HEK293 (cell line): Measurements from ENCODE around the gene NEK7.

Experiments
- CTCF ChIA-PET: fragments of 350-600 bp; formaldehyde crosslinking; extraction: SDS; loops from one replicate; lab custom pipeline; 2021; ENCODE audit warnings: antibody characterized with exemption; lab: Yijun Ruan, JAX
- POLR2A ChIA-PET: fragments of 300-600 bp; formaldehyde crosslinking; extraction: SDS; loops from one replicate; lab custom pipeline; 2020; ENCODE audit warnings: antibody characterized with exemption, inconsistent platforms; lab: Yijun Ruan, JAX
- H3K27ac ChIP-seq: fragments of 200-500 bp; sonication (Bioruptor generic); 2 replicates; pipeline ENCODE4 v1.5.1; 2014; ENCODE audit warnings: low read depth, low read length, control low read depth, inconsistent platforms; ENCODE audit errors: extremely low read depth
- H3K36me3 ChIP-seq, 2 experiments: fragments of 200-500 bp in 1 of 2; sonication (Bioruptor generic) in 1 of 2; 1 replicate in 1 of 2; 2 replicates in 1 of 2; pipeline ENCODE4 v1.5.1; 2014 to 2017; ENCODE audit warnings: inconsistent platforms in 2 of 2, low read length in 2 of 2; ENCODE audit not compliant: control insufficient read depth in 2 of 2, insufficient read depth in 1 of 2
- H3K4me1 ChIP-seq: fragments of 200-500 bp; sonication (Bioruptor generic); 2 replicates; pipeline ENCODE4 v1.5.1; 2014; ENCODE audit warnings: mild to moderate bottlenecking, low read length, inconsistent platforms; ENCODE audit not compliant: control insufficient read depth, insufficient read depth
- H3K4me3 ChIP-seq: 2 replicates; pipeline ENCODE4 v1.5.1; 2011; ENCODE audit warnings: low read depth, mild to moderate bottlenecking, control low read depth, low read length, moderate library complexity
- H3K9me3 ChIP-seq: fragments of 200-500 bp; sonication (Bioruptor generic); 2 replicates; pipeline ENCODE4 v1.5.1; 2014; ENCODE audit warnings: low read depth, low read length, inconsistent platforms; ENCODE audit not compliant: control insufficient read depth, insufficient read depth
- GLIS2 ChIP-seq: fragments of 450-650 bp; formaldehyde crosslinking; IDR thresholded peaks from 2 replicates; pipeline ENCODE4 v1.5.1; 2016; ENCODE audit warnings: missing biosample characterization, missing genetic modification characterization
- HOXC10 ChIP-seq: sonication (generic); formaldehyde crosslinking; IDR thresholded peaks from 2 replicates; pipeline ENCODE4 v1.8.1; 2023; ENCODE audit warnings: mild to moderate bottlenecking, missing genetic modification reagents
- KLF7 ChIP-seq: fragments of 450-650 bp; formaldehyde crosslinking; IDR thresholded peaks from 2 replicates; pipeline ENCODE4 v1.5.1; 2016; ENCODE audit warnings: missing biosample characterization, missing genetic modification characterization, borderline replicate concordance
- SCRT1 ChIP-seq: fragments of 450-650 bp; formaldehyde crosslinking; IDR thresholded peaks from 2 replicates; pipeline ENCODE4 v1.5.1; 2016; ENCODE audit warnings: missing biosample characterization, missing genetic modification characterization, borderline replicate concordance
- SP3 ChIP-seq: fragments of 450-650 bp; formaldehyde crosslinking; IDR thresholded peaks from 2 replicates; pipeline ENCODE4 v1.5.1; 2016; ENCODE audit warnings: missing biosample characterization, missing genetic modification characterization
- SP7 ChIP-seq: fragments of 450-650 bp; formaldehyde crosslinking; IDR thresholded peaks from 2 replicates; pipeline ENCODE4 v1.5.1; 2016; ENCODE audit warnings: missing biosample characterization, missing genetic modification characterization
- TCF7L2 ChIP-seq: IDR thresholded peaks from 2 replicates; pipeline ENCODE4 v1.6.1; 2011; ENCODE audit warnings: low read depth, mild to moderate bottlenecking, inconsistent platforms, low read length, moderate library complexity, borderline replicate concordance
- ZBTB17 ChIP-seq: fragments of 450-650 bp; formaldehyde crosslinking; IDR thresholded peaks from 2 replicates; pipeline ENCODE4 v1.5.1; 2016; ENCODE audit warnings: missing biosample characterization, missing genetic modification characterization
- ZBTB21 ChIP-seq: fragments of 450-650 bp; formaldehyde crosslinking; IDR thresholded peaks from 2 replicates; pipeline ENCODE4 v1.5.1; 2017; ENCODE audit warnings: missing biosample characterization, missing genetic modification characterization
- ZFHX2 ChIP-seq: fragments of 450-650 bp; formaldehyde crosslinking; conservative IDR thresholded peaks from 2 replicates; pipeline ENCODE4 v1.5.1; 2016; ENCODE audit warnings: missing biosample characterization, missing genetic modification characterization
- ZNF114 ChIP-seq: fragments of 450-650 bp; formaldehyde crosslinking; IDR thresholded peaks from 2 replicates; pipeline ENCODE4 v1.5.0; 2017; ENCODE audit warnings: missing biosample characterization, missing genetic modification characterization
- ZNF121 ChIP-seq: fragments of 450-650 bp; formaldehyde crosslinking; IDR thresholded peaks from 2 replicates; pipeline ENCODE4 v1.5.1; 2016; ENCODE audit warnings: missing biosample characterization, missing genetic modification characterization
- ZNF175 ChIP-seq: fragments of 450-650 bp; formaldehyde crosslinking; IDR thresholded peaks from 2 replicates; pipeline ENCODE4 v1.5.1; 2016; ENCODE audit warnings: missing biosample characterization, missing genetic modification characterization
- ZNF184 ChIP-seq: fragments of 450-650 bp; IDR thresholded peaks from 2 replicates; pipeline ENCODE4 v1.5.1; 2018; ENCODE audit warnings: missing biosample characterization, mild to moderate bottlenecking, missing genetic modification characterization
- ZNF391 ChIP-seq: fragments of 450-650 bp; formaldehyde crosslinking; IDR thresholded peaks from 2 replicates; pipeline ENCODE4 v1.5.1; 2016; ENCODE audit warnings: low read depth, missing biosample characterization, missing genetic modification characterization, borderline replicate concordance
- ZNF501 ChIP-seq: fragments of 450-650 bp; formaldehyde crosslinking; IDR thresholded peaks from 2 replicates; pipeline ENCODE4 v1.5.1; 2016; ENCODE audit warnings: missing biosample characterization, missing genetic modification characterization
- ZNF561 ChIP-seq: fragments of 450-650 bp; IDR thresholded peaks from 2 replicates; pipeline ENCODE4 v1.5.1; 2018; ENCODE audit warnings: missing biosample characterization, missing genetic modification characterization, borderline replicate concordance
- ZNF626 ChIP-seq: fragments of 450-650 bp; sonication (Bioruptor Pico); formaldehyde crosslinking; IDR thresholded peaks from 2 replicates; pipeline ENCODE4 v1.5.1; 2018; ENCODE audit warnings: missing biosample characterization, missing genetic modification characterization, inconsistent platforms
- ZNF629 ChIP-seq: fragments of 450-650 bp; formaldehyde crosslinking; IDR thresholded peaks from 2 replicates; pipeline ENCODE4 v1.5.1; 2017; ENCODE audit warnings: missing biosample characterization, missing genetic modification characterization
- ZNF677 ChIP-seq: fragments of 450-650 bp; IDR thresholded peaks from 2 replicates; pipeline ENCODE4 v1.5.0; 2018; ENCODE audit warnings: missing biosample characterization, mild to moderate bottlenecking, missing genetic modification characterization, moderate library complexity
- ZNF777 ChIP-seq: fragments of 450-650 bp; formaldehyde crosslinking; IDR thresholded peaks from 2 replicates; pipeline ENCODE4 v1.5.1; 2017; ENCODE audit warnings: missing biosample characterization, missing genetic modification characterization, borderline replicate concordance
- ZNF843 ChIP-seq: fragments of 450-650 bp; formaldehyde crosslinking; IDR thresholded peaks from 2 replicates; pipeline ENCODE4 v1.5.1; 2016; ENCODE audit warnings: missing biosample characterization, missing genetic modification characterization
- TF ChIP-seq, protein P1 (sequence below): fragments of 450-650 bp; formaldehyde crosslinking; IDR thresholded peaks from 2 replicates; pipeline ENCODE4 v1.5.1; 2016; ENCODE audit warnings: missing biosample characterization, missing genetic modification characterization, borderline replicate concordance
- TF ChIP-seq, protein P2 (sequence below): sonication (generic); formaldehyde crosslinking; IDR thresholded peaks from 2 replicates; pipeline ENCODE4 v1.8.1; 2022; ENCODE audit warnings: mild to moderate bottlenecking, moderate library complexity, missing genetic modification reagents
- TF ChIP-seq, protein P3 (sequence below): fragments of 450-650 bp; formaldehyde crosslinking; IDR thresholded peaks from 2 replicates; pipeline ENCODE4 v1.5.1; 2017; ENCODE audit warnings: missing biosample characterization, missing genetic modification characterization

The NEK7 gene

DNA sequence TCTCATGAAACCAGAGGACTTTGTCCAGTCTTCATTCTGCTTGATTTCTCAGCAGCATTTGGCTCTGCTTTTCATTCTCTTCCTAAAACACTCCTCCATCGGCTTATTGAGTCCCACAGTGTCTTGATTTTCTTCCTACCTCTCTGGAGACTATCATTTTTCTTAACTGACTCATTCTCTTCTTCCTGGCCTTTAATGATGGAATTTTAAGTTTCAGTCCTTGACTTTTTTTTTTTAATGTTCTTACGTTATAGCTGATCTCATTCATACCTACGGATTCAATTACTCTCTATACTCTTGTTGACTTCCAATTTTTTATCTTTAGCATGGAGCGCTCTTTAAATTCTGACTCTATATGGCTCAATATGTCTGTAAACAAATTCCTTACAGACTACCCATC is 111.1 kb downstream of the NEK7 start:
- POLR2A ChIA-PET, result no interaction called here

GRCh38 chr1:198268784-198269645 is 112.2 kb downstream of the NEK7 start:
- Histone ChIP-seq H3K27ac (no peak overlapping the region), H3K9me3 (no peaks in the 10 kb centered on the region), H3K4me3 (no peak overlapping the region), H3K36me3 (peaks cover 0 to 8% of the 10 kb centered on the region in 2 experiments; a peak in 1 of 3 replicates), H3K4me1 (peaks cover 3% of the 10 kb centered on the region; the same call in 1 of the 2 replicates)
- CTCF ChIA-PET, result interaction anchor here (0.7 kb wide), 1 partner anchor 22 kb away, joined by 3 read pairs; no protein-coding TSS in a partner anchor
- TF ChIP-seq SP7 (no peak), ZNF629 (no peak), ZNF184 (no peak), ZNF121 (no peak), ZNF391 (tag by site-specific recombination) (no peak), HOXC10 (CRISPR knock-in tag) (no peak), SP3 (tag by site-specific recombination) (no peak), ZNF677 (tag by site-specific recombination) (no peak), ZNF114 (no peak)
- POLR2A ChIA-PET, result no interaction called here

More for the DNA sequence above, 111.1 kb downstream of the NEK7 start:
- Histone ChIP-seq H3K4me1 (peaks cover 3% of the 10 kb centered on the region; the same call in 1 of the 2 replicates), H3K4me3 (no peak overlapping the region), H3K9me3 (no peaks in the 10 kb centered on the region), H3K27ac (no peak overlapping the region), H3K36me3 (peaks cover 0 to 8% of the 10 kb centered on the region in 2 experiments; a peak in 1 of 3 replicates)
- TF ChIP-seq ZNF843 (tag by site-specific recombination) (no peak), SCRT1 (tag by site-specific recombination) (no peak), ZBTB21 (tag by site-specific recombination) (no peak), KLF7 (tag by site-specific recombination) (no peak), ZNF175 (no peak), GLIS2 (tag by site-specific recombination) (no peak), ZFHX2 (tag by site-specific recombination) (no peak), TCF7L2 (no peak), ZNF561 (tag by site-specific recombination) (no peak), ZNF777 (tag by site-specific recombination) (no peak), ZBTB17 (no peak), ZNF501 (tag by site-specific recombination) (no peak), ZNF626 (no peak)
- TF ChIP-seq, protein P1, sequence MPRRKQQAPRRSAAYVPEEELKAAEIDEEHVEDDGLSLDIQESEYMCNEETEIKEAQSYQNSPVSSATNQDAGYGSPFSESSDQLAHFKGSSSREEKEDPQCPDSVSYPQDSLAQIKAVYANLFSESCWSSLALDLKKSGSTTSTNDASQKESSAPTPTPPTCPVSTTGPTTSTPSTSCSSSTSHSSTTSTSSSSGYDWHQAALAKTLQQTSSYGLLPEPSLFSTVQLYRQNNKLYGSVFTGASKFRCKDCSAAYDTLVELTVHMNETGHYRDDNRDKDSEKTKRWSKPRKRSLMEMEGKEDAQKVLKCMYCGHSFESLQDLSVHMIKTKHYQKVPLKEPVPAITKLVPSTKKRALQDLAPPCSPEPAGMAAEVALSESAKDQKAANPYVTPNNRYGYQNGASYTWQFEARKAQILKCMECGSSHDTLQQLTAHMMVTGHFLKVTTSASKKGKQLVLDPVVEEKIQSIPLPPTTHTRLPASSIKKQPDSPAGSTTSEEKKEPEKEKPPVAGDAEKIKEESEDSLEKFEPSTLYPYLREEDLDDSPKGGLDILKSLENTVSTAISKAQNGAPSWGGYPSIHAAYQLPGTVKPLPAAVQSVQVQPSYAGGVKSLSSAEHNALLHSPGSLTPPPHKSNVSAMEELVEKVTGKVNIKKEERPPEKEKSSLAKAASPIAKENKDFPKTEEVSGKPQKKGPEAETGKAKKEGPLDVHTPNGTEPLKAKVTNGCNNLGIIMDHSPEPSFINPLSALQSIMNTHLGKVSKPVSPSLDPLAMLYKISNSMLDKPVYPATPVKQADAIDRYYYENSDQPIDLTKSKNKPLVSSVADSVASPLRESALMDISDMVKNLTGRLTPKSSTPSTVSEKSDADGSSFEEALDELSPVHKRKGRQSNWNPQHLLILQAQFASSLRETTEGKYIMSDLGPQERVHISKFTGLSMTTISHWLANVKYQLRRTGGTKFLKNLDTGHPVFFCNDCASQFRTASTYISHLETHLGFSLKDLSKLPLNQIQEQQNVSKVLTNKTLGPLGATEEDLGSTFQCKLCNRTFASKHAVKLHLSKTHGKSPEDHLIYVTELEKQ (tag by site-specific recombination), result no peak
- TF ChIP-seq, protein P2, sequence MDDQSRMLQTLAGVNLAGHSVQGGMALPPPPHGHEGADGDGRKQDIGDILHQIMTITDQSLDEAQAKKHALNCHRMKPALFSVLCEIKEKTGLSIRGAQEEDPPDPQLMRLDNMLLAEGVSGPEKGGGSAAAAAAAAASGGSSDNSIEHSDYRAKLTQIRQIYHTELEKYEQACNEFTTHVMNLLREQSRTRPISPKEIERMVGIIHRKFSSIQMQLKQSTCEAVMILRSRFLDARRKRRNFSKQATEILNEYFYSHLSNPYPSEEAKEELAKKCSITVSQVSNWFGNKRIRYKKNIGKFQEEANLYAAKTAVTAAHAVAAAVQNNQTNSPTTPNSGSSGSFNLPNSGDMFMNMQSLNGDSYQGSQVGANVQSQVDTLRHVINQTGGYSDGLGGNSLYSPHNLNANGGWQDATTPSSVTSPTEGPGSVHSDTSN, result no peak
- TF ChIP-seq, protein P3, sequence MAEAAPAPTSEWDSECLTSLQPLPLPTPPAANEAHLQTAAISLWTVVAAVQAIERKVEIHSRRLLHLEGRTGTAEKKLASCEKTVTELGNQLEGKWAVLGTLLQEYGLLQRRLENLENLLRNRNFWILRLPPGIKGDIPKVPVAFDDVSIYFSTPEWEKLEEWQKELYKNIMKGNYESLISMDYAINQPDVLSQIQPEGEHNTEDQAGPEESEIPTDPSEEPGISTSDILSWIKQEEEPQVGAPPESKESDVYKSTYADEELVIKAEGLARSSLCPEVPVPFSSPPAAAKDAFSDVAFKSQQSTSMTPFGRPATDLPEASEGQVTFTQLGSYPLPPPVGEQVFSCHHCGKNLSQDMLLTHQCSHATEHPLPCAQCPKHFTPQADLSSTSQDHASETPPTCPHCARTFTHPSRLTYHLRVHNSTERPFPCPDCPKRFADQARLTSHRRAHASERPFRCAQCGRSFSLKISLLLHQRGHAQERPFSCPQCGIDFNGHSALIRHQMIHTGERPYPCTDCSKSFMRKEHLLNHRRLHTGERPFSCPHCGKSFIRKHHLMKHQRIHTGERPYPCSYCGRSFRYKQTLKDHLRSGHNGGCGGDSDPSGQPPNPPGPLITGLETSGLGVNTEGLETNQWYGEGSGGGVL (tag by site-specific recombination), result no peak
- CTCF ChIA-PET, result no interaction called here
